Activated T-helper 1 cell treated with anti-CD3 and anti-CD28 coated beads, Interleukin-12 subunit alpha, Interleukin-12 subunit beta, Interleukin-2, Interleukin-4 antibody, amounts not matched to agents 30 ng/mL and 10 ng/mL and 1 ng/mL, durations not matched to agents 14 hours and 24 hours and 36 hours (primary cell): Measurements from ENCODE around the gene XPO1. TPM values are rescaled to one million over a fixed set of nuclear protein-coding genes. Genes with fewer than 3 reads are reported as not detected.

Source experiments
- DNase-seq: peaks from one replicate; pipeline ENCODE4 v3.0.0; 2021; ENCODE audit warnings: low spot score
- H3K27ac Mint-ChIP-seq: one replicate; pipeline ENCODE4 v1.8.0; 2021; ENCODE audit warnings: mild to moderate bottlenecking, mixed read lengths
- H3K27me3 Mint-ChIP-seq: one replicate; pipeline ENCODE4 v1.8.0; 2022; ENCODE audit warnings: mild to moderate bottlenecking, moderate library complexity, mixed read lengths; ENCODE audit not compliant: insufficient read depth
- H3K36me3 Mint-ChIP-seq: one replicate; pipeline ENCODE4 v1.8.0; 2021; ENCODE audit warnings: low read depth, mixed read lengths
- H3K4me1 Mint-ChIP-seq: one replicate; pipeline ENCODE4 v1.8.0; 2021; ENCODE audit warnings: low read depth, mixed read lengths
- H3K4me3 Mint-ChIP-seq: one replicate; pipeline ENCODE4 v1.8.0; 2021; ENCODE audit warnings: mild to moderate bottlenecking, moderate library complexity, mixed read lengths
- H3K9me3 Mint-ChIP-seq: one replicate; pipeline ENCODE4 v1.8.0; 2021; ENCODE audit warnings: mixed read lengths
- intact Hi-C: fragments of 100-400 bp; cut with micrococcal nuclease; formaldehyde crosslinking; loops from one replicate; pipeline ENCODE4 v1.15.1; 2024
- total RNA-seq: library from RNA; stranded (reverse); gene quantifications from 2 replicates; pipeline ENCODE4 v1.2.3, GENCODE V29; 2022

The XPO1 gene
- total RNA-seq, 1 donor from 2014 or later, result 215 TPM

- Mint-ChIP-seq H3K27me3 (no peaks in the 10 kb centered on the region), H3K27ac (no peak overlapping the region), H3K9me3 (peaks cover 4% of the 10 kb centered on the region), H3K4me3 (no peak overlapping the region), H3K4me1 (peaks cover 25% of the 10 kb centered on the region), H3K36me3 (peaks cover 11% of the 10 kb centered on the region)
- DNase-seq, result no peak
- intact Hi-C loops, result no loop called here
Observed at GRCh38 chr2:61433606-61434005, 104.5 kb downstream of the XPO1 start.

DNA sequence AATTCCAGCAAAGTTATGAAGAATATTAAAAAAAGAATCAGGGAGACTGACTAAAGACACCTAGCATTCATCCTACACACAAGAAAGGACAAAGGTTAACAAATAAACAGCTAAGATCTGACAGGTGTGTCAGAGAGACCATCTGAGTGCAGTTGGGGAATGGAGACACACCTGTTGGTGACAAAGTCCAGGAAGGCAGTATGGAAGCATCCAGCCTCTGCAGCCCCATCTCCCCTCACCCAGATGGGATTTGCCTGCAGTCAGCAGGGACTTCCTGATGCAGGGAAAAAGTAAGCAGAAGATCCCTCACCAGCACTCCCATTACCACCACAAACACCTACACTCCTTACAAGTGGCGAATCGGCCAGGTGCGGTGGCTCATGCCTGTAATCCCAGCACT lies 105.2 kb downstream of the XPO1 start:
- Mint-ChIP-seq H3K9me3 (peaks cover 4% of the 10 kb centered on the region), H3K27ac (no peak overlapping the region), H3K27me3 (no peaks in the 10 kb centered on the region), H3K4me1 (peaks cover 25% of the 10 kb centered on the region), H3K4me3 (no peak overlapping the region), H3K36me3 (peaks cover 11% of the 10 kb centered on the region)
- no peak for DNase-seq
- intact Hi-C loops, result no loop called here

GRCh38 chr2:61431345-61431744 lies 106.8 kb downstream of the XPO1 start:
- peaks cover 21% of the 10 kb centered on the region for H3K4me1 Mint-ChIP-seq

More at GRCh38 chr2:61431345-61431744, 106.8 kb downstream of the XPO1 start:
- Mint-ChIP-seq H3K27me3 (no peaks in the 10 kb centered on the region), H3K9me3 (no peaks in the 10 kb centered on the region), H3K36me3 (peaks cover 2% of the 10 kb centered on the region), H3K27ac (no peak overlapping the region), H3K4me3 (no peak overlapping the region)
- intact Hi-C loops, result no loop called here
- DNase-seq, result no peak

Other genes with a start within 250 kb of the XPO1 start
- gene USP34, start 67.3 kb downstream of the XPO1 start, total RNA-seq, result 91.3 and 98.1 TPM in 2 replicates